CD4-positive, alpha-beta T cell treated with Interleukin-21 for 1 hour (primary cell): Measurements from ENCODE around the gene MLYCD.

Experiments used
- DNase-seq: peaks from one replicate; pipeline ENCODE4 v3.0.0-alpha.2; 2020

MLYCD gene

DNA sequence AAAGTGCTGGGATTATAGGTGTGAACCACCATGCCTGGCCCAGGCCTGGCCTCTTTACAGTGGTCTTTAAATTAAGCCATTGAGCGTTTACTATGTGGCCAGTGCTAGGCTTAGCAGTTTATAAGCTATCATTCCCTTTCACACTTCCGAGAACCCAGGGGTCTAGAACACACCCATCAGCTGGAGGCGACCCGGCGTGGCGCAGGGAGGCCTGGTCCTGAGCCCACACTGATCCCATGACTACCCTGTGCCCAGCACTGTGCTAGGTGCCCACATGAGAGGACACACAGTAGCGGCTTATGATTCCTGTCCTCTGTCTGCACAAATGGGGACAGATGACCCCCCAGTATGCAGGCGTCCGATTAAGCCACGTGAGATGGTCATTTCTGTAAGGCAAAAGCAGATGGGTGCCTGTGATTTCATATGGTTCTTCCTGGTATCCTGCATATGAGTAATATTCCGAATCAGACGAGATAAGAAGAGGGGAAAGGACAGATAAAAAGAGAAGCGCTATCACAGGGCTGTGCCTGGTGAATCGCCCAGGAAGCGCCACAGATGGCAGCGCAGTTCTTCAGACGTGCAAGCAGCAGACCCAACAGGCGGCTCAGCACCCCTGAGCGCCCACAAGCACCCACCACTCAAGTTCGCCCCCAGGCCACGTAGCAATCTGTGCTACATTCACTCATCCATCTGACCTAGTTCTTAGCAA, 59.4 kb downstream of the MLYCD start:
- no peak for DNase-seq

DNA sequence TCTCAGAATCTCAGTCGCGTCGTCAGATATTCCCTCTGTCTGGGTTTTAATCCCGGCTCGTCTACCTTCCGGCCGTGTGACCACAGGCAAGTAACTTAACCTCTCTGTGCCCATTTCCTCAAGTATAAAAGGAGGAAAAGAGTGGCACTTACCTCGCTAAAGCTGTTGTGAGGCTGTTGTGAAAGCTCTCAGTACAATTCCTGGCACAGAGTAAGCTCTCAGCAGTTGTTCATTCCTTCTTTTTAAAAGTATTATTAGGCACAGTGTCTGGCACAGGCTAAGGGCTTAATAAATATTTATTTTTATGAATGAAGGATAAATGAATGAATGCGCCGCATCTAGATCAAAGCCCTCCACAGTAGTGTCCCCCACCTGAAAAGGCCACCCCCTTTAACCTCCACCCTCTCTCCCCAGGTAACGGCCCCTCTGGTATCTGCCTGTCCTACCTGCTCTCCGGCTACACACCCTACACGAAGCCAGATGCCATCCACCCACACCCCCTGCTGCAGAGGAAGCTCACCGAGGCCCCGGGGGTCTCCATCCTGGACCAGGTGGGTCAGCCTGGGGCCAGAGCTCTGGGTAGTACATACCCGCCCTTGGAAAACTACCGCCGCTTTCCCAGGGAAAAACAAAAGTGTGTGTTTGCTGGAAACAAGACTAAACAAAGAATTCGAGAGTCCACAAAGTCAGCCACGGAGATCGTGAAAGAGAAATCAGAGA, 60.1 kb downstream of the MLYCD start:
- DNase-seq: no peak

DNA sequence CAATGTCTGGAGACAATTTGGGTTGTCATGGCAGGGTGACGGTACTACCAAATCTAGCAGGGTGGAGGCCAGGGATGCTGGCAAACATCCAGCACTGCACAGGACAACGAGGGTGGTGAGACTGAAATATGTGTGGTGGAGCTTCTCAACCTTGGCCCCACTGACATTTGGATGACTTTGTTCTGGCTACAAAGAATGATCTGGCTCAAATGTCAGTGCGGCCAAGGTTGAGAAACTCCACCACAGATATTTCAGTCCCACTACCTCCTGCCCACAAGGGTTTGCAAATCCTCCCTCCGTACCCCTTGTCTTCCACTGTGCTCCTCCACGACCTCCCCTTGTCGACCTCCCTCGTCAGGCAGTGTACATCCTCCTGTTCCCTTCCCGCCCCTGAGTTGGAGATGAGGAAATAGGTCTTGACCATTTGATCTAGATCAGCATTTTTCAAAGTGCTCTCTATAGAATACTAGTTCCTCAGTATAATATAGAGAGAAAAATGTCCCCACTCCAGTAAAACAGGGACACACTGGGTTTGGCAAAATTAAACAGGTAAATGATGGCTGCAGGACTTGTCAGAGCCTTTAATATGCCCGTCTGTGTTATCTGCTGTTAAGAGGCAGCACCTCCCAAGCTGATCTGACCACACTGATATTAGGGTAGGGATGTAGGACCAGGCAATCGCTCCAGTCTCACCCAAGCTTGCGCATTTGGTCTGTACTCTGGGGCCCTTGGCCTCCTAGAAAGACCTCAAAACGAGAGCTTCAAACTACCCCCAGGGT, 60.9 kb downstream of the MLYCD start:
- no peak for DNase-seq

DNA sequence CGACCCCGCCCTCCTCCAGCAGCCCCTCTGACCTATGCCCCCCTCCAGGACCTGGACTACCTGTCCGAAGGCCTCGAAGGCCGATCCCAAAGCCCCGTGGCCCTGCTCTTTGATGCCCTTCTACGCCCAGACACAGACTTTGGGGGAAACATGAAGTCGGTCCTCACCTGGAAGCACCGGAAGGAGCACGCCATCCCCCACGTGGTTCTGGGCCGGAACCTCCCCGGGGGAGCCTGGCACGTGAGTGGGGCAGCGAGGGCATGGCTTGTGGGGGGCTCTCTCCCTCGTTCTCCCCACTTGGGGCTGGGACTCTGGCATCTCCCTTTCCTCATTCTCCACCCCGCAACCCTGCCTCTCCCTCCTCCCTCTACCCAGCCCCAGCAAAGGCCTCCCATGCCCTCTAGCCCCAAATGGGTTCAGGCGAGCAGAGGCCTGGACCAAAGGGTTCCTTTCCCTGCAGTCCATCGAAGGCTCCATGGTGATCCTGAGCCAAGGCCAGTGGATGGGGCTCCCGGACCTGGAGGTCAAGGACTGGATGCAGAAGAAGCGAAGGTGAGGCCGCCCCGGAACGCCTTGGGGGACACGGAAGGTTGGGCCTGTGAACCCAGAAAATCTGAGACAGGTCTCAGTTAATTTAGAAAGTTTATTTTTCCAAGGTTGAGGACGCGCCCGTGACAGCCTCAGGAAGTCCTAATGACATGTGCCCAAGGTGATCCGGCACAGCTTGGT, 61.8 kb downstream of the MLYCD start:
- no peak for DNase-seq

DNA sequence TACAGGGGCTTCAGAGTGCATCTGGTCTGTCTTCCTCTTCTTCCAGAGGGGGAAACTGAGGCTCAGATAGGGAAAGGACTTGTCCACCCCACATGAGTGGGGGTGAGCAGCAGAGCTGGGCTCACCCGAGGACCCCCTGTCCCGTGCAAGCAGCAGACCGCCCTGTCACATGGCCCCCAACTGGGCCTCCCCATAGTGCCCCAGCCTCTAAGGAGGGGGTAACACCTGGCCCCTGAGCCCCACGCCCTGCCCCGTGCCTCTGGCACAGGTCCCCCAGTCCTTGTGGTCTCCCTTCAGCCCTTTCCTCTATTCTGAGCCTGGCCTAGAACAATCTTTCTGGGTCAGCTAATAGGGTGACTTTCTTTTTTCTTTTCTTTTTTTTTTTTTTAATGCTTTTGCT, 62.7 kb downstream of the MLYCD start:
- no peak for DNase-seq

DNA sequence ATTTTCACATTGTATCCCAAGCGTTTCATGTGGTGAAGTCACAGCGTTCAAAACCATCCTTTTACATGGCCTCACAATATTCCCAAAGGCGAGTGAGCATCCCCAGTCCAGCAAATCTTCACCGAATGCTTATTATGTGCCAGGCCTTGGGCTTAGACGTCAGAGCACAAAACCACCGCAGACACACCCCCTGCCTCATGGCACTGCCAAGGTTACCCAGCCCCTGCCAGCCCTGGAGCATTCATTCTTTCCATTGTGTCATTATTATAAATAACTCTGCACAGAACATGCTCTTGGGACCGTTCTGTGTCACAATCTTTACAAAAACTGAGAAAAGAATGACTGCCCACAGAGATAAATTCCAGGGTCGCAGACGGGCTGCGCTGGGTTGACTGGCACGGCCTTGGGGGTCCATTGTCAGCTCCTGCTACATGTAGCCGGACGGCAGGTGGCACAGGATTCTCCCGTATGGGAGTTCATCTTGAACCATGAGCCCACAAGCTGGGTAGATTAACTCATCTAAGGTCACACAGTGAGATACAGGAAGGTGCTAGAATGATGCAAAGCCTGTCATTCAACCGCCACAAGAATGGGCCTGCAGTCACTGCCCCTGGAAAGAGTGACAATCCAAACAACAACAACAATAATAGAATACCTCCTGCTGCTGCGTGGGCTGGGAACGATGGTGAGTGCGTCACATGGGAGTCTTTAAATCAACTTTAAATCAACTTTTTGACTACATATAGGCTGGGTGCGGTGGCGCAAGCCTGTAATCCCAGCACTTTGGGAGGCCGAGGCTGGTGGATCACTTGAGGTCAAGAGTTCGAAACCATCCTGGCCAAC, 64.6 kb downstream of the MLYCD start:
- DNase-seq: no peak

DNA sequence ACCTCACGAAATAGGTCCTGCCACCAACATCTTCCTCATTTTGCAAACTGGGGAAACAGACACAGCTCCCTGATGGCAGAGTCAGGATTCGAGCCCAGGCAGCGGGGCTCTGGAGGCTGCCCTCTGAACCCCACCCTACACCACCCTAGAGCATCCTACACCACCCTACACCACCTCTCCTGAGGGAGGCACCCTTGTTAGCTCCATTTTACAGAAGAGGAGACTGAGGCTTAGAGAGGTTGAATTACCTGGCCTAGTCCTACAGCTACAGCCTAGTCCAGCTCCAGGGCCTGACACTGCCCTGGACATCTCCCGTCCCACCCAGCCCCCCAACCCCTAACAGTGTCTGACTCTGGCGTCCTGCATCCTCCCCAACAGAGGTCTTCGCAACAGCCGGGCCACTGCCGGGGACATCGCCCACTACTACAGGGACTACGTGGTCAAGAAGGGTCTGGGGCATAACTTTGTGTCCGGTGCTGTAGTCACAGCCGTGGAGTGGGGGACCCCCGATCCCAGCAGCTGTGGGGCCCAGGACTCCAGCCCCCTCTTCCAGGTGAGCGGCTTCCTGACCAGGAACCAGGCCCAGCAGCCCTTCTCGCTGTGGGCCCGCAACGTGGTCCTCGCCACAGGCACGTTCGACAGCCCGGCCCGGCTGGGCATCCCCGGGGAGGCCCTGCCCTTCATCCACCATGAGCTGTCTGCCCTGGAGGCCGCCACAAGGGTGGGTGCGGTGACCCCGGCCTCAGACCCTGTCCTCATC, 65.9 kb downstream of the MLYCD start:
- no peak for DNase-seq

DNA sequence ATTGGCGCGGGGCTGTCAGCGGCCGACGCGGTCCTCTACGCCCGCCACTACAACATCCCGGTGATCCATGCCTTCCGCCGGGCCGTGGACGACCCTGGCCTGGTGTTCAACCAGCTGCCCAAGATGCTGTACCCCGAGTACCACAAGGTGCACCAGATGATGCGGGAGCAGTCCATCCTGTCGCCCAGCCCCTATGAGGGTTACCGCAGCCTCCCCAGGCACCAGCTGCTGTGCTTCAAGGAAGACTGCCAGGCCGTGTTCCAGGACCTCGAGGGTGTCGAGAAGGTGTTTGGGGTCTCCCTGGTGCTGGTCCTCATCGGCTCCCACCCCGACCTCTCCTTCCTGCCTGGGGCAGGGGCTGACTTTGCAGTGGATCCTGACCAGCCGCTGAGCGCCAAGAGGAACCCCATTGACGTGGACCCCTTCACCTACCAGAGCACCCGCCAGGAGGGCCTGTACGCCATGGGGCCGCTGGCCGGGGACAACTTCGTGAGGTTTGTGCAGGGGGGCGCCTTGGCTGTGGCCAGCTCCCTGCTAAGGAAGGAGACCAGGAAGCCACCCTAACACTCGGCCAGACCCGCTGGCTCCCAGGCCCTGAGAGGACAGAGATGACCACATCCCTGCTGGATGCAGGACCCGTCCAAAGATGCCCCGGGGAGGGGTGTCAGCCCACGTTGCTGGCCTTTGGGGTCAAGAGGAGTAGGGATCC, 66.7 kb downstream of the MLYCD start:
- no peak for DNase-seq

DNA sequence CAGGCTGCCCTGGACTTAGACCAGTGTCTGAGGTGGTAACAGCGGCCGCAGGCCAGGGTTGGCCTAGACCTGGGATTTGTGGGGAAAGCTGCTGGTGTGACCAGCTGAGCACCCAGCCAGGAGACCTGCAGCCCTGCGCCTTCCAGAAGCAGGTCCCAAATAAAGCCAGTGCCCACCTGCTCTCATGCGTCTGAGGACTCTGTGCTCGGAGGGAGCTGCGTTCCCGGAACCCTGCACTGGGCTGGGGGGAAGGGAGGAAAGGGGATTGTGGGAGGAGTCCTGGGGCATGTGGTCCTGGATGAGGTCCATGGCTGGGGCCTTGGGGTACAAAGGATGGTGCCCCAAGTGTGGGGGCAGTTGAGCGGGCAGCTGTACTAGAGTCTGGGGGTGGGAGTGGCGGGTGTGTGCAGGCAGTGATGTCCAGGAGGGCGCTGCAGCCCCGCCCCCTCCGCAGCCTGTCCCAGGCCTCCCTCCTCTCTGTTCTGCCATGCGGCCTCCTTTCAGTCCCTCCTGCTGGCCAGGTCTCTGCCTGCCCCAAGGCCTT, 67.3 kb downstream of the MLYCD start:
- DNase-seq: no peak

DNA sequence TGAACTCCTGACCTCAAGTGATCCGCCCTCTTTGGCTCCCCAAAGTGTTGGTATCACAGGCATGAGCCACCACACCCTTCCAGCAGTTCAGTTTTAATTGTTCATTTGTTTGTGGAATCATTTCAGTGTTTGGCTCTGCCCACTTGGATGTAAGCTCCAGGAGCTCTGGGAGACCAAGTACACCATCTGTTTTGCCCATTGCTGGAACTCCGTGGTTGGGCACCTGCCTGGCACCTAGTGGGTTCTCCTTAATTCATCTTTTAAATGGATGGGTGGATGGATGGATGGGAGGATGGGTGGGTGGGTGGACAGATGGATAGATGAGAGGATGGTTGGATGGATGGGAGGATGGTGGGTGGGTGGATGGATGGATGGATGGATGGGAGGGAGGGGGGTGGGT, 68.2 kb downstream of the MLYCD start:
- no peak for DNase-seq

DNA sequence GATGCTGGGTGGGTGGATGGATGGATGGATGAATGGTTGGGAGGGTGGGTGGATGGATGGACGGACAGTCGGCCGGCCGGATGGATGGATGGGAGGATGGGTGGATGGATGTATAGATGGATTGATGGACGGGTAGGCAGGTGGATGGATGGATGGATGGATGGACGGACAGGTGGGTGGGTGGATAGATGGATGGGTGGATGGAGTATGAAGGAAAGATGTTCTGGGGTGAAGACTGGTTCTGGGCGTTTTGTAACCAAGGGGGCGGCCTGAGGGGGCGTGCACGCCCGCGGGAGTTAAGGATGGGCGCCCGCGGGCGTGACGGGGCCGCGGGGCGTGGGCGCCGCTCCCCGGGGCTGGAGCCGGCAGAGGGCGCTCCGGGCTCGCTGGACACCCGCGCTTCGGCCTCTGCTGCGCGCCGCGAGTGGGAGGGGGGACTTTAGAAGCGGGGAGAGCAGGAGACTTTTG, 69.0 kb downstream of the MLYCD start, which contains the start of gene NECAB2:
Gene NECAB2 (plus strand): TSS at position 407 of the 468 bp plus-strand sequence. CDS start 405 bp downstream, outside the sequence.
- no peak for DNase-seq

DNA sequence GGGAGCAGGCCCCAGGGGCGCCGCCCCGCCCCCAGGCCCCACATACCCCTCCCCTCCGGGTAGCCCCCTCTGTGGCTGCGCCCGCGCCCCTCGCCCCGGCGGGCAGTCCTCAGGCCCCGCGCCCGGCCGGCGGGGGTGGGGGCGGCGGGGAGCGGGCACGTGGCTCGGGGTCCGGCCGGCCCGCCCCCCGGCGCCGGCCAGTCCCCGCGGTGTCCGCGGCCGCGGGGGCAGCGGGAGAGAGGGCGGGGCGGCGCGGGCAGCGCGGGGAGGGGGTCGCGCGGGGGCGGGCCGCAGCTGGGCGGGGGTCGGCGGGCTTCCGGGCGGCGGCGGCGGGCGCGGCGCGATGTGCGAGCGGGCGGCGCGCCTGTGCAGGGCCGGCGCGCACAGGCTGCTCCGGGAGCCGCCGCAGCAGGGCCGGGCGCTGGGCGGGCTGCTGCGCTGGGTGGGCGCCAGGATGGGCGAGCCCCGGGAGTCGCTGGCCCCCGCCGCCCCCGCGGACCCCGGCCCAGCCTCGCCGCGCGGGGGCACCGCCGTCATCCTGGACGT, 69.5 kb downstream of the MLYCD start:
- DNase-seq: no peak

DNA sequence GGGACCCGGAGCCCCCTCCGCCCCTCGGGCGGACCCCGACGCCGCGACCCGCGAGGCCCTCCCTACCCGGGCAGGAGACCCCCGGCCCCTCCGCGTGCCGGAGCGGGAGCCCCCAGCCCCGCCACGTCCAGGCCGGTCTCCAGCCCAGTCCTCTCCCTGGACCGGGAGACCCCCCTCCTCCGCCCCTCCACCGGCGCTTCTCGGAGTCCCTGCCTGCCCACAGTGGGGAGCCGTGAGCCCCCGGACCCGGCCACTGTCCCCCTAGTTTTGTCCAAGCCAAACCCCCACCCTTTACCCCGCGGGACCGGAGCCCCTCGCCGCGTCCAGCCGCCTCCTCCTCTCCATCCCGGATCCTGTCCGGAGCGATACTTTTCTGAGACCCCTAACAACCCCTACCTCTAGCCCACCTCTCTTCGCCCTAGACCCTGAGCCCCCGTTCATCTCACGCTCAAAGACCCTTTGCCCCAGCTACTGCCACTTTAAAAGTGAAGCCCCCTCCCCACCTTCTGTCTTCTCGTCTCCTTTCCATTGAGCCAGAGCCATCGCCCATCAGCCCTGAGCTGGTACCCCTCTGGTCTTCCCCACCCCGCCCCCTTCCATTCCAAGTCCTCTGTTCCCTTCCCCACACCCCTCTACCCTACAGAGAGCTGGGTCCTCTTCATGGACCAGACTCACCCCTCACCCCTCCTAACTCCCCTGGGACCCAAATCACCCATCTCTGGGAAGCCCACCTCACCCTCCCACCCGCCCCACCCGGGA, 70.2 kb downstream of the MLYCD start:
- DNase-seq: no peak

DNA sequence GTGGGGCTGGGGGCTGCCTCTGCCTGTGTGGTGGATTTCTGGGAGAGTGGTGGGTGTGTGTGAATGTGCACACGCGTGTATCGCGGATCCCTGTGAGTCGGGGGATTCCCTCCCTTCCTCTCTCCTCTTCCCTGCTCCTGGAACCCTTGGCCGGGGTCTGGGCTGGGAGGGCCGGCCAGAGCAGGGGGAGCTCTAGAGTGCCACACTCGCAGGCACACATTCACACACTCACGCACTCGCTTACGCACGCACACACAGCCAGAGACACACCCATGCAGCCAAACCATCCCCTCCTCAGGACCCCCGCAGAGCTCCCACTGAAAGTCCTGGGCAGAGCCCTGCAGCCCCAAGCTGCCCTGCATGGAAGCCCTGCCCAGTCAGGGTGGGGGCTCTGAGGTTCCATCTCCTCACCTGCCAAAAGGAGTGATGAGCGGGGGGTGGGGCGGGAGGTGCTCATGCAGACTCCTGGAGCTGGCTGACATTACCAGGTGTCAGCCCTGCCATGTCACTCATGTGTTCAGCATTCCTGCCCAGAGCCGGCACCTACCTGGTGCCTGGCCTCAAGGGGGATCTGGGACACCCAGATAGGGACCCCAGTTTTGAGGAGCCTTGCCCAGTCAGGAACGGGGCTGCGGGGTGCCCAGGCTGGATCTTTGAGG, 71.0 kb downstream of the MLYCD start:
- no peak for DNase-seq

DNA sequence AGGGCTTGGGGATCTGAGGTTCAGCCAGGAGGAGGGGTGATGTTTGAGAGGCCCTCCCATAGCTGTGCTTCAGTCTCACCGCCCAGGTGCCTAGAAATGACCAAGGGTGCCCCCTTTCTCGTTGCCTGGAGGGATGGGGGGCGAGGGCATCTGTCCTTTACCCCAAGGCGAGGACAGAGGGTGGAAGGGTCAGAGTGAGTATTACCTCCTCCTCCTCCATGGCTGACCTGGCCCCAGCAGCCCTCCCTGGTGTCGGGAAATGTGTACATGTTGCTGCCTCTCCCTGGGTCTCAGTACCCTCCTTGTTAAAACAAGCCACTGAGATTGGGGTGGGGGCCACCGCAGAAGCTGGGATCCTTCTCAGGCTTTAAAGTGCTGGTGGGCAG, 71.5 kb downstream of the MLYCD start:
- no peak for DNase-seq

DNA sequence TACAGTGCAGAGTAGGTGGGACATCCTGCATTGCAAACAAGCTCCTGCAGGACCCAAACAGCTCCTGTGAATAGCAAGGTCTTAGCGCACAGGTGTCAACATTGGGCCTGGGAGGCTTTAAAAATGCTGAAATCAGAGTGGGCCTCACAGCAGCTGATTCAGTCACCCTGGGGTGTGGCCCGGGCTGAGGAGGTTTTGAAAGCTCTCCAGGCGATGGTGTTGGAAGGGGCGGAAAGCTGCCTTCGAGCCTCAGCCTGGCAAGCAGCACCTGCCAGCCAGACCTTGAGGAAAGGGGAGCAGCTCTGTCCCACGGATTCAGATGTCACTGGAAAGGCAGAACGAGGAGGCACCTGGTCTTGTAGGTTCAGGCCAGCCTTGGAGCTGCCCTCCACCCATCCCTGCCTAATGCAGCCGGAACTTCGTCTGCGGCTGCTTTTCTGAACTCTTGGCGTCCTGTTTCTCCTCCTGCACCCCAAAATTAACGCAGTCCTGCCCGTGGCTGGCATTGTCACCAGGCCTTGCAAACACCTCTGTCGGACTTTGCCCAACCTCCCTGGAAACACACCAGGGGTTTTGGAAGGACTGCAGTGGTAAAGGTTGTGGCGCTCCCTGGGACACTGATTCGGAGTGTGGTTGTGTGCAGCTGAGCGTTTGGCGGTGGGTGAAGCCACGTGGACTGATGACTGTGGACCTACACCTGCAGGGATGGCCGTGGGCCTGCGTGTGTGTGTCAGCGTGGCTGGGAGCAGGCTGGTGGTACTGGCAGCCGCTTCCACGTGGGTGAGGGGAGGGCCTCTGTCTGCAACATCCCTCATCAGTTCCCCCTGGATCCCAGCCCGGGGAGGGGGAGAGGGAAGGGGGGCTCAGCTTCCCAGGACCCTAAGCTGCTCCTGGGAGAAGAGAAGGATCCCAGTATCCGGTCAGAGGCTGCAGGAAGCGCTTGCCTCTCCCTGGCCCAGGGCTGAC, 72.5 kb downstream of the MLYCD start:
- no peak for DNase-seq

DNA sequence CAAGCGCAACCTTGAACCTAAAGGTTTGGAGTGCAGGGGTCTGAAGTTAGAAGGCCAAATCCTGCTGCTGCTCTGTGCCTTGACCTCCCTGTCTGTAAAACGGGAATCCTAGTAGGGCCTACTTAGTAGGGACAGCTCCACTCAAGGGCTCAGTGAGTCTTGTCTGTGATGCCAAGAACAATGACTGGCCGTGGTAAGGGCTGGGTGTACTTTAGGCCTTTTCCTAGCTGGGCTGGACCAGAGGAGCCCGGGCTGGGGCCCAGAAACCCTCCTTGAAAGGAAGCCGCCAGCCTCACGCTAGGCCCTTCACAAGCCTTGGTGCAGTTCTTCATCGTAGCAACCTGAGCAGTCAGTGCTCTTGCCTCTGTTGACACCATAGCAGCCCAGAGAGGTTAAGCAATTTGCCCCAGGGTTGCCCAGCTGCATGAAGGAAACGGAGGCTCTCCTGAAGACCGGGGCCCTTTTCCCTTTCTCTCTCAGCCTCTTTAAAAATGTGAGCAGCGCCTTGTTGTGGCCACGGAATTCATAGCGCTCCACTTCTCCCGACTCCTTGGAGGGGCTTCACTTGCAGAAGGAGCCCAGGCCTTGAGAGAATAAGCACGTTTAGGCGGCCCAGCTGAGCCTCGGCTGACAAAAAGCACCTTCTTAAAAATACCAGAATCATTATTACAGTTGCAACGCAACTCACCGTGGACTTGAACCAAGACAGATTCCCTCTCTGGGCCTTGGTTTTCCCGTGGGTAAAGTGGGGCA, 73.5 kb downstream of the MLYCD start:
- no peak for DNase-seq
